HG03039 (cell line): ENCODE data around the gene GALM.
"Not testable (repeated sequence)": the region's sequence is repeated elsewhere in the genome, so short reads cannot be mapped to it uniquely, and the experiment has no call there.

ENCODE experiments used
- ATAC-seq: cut with Tn5 transposase; IDR thresholded peaks from one replicate; pipeline ENCODE4 v1.9.1; 2021; ENCODE audit warnings: mild to moderate bottlenecking, moderate library complexity; ENCODE audit not compliant: unreplicated experiment

Gene GALM

DNA sequence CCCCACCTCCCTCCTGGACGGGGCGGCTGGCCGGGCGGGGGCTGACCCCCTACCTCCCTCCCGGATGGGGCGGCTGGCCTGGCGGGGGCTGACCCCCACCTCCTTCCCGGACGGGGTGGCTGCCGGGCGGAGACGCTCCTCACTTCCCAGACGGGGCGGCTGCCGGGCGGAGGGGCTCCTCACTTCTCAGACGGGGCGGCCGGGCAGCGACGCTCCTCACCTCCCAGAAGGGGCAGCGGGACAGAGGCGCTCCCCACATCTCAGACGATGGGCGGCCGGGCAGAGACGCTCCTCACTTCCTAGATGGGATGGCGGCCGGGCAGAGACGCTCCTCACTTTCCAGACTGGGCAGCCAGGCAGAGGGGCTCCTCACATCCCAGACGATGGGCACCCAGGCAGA lies 90.0 kb downstream of the GALM start:
- ATAC-seq, result not testable (repeated sequence)

DNA sequence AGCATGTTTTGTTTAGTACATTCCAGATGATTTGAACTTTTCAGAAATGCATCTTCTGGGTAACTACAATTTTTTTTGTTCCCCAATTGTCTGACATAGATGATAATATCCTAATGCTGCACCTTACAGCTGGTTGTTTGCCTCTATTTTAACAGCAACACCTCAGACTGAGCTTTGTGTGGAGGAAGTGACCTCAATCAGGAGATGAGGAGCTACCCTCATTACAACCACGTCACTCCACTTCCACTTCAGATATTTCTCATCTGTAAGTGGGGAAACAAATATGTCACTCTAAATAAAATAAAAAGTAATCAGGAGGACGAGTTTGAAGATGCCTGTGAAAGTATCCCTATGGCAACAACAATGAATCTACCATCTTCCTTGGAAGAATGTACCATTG lies 97.3 kb downstream of the GALM start:
- ATAC-seq, result no peak

DNA sequence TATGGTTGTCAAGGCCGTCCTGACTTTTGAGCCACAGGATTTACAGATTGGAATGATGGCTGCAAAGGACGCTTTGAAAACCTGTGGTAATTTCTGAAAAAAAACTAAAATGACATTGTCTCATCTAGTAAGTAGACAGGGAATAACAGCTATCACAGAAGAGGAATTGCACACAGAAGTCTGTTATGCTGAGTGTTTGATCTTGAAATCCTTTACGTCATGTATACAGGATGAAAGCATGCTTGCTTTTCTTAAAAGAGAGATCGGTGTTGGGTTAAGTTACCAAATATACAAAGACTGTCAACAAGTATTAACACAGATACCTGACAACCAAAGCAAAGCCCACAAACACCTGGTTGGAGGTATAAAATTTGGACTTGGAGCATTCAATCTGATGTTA lies 97.8 kb downstream of the GALM start:
- no peak for ATAC-seq

DNA sequence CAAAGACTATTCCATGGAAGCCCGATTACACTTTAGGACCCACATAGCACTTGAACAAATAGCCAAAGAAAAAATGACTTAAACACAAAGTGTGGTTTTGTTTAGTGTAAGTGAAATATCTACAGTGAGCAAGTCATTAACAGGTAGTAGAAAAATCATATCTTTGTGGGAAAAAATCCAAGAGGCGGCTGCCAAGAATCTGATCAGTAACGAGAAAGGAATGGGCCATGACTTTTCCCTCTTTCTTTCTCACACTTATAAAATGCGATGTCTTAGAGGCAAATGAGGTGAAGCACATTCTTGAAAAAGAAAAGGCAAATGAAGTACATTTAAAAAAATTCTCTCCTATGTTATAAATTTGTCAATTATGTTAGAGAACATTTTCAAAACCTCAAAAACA lies 99.2 kb downstream of the GALM start:
- no peak for ATAC-seq

DNA sequence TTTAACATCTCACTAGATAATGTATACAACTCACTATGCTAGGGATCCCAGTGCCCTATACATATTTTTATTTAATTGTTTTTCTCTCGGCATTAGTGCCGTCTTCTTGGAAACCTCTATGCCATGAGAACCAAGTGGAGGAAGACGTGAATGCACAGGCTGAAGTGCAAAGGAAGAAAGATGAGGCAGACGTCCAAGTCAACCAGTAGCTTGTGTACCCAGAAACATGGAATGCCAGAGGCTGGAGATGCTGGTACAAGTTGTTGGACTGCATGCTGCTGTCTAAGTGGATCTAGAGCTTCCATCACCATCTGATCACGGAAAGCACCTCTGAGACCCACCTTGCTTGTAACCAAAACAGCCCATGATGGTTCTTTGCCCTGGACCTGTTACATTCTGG lies 99.6 kb downstream of the GALM start:
- ATAC-seq, result no peak

DNA sequence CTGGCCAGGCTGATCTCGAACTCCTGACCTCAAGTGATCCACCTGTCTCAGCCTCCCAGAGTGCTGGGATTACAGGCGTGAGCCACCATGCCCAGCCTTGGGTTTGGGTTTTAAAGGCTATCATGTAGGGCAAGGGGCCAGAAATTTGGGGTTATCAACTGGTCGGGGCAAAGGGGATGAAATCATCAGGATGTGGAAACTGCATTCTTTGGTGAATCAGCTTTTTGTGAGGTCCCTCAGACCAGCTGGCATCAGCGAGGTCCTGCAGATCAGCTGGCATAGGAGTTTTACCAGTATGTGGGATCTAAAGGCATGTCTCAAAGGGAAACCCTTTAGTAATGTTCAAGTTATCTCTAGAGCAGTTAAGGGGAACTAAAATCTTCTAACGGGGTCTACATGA lies 105.7 kb downstream of the GALM start:
- ATAC-seq, result no peak

DNA sequence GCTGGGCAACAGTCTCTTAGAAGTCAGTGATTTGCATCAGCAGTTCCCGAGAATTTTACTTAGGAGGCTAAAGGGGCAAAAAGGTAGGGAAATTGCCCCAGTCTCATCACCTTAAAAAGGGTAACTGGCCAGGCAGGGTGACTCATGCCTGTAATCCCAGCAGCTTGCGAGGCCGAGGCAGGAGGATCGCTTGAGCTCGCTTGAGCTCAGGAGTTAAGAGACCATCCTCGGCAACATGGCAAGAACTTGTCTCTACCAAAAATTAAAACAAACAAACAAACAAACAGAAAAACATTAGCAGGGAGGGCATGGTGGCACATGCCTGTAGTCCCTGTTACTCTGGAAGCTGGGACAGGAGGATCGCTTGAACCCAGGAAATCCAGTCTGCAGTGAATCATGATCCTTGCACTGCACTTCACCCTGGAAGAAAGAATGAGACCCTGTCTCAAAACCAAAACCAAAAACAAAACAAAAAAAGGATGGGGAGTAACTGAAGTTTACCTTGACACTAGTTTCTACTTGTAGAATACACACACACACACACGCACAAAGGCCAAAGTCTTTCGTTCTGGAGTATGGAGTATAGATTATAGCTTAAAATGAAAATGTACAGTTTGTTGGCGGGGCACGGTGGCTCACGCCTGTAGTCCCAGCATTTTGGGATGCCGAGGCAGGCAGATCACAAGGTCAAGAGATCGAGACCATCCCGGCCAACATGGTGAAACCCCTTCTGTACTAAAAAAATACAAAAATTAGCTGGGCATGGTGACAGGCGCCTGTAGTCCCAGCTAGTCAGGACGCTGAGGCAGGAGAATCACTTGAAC lies 109.4 kb downstream of the GALM start:
- ATAC-seq, result no peak

DNA sequence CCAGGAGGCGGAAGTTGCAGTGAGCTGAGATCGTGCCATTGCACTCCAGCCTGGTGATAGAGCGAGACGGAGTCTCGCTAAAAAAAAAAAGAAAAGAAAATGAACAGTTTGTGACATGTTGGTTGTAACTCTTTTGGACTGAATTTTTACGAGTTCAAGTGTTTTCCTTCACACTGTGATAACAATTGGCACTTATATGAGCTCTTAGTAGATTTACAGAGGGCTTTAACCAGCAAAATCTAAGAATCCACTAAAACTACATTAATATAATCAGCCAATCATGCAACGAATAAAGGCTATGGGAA lies 110.0 kb downstream of the GALM start:
- no peak for ATAC-seq

DNA sequence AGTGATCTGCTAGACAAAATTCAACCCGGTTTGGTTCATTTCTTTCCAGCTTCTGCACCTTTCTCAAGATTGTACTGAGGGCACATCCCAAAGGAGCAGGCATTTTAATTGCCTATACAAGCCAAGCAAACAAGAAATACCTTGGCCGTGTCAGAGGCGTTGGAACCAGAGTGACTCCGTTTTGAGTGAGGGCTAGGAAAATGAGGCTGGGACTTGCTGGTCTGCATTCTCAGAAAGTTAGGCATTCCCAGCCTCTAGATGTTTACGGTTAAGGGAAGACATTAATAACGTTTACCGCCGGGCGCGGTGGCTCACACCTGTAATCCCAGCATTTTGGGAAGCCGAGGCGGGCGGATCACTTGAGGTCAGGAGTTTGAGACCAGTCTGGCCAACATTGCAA lies 110.6 kb downstream of the GALM start:
- ATAC-seq, result no peak

DNA sequence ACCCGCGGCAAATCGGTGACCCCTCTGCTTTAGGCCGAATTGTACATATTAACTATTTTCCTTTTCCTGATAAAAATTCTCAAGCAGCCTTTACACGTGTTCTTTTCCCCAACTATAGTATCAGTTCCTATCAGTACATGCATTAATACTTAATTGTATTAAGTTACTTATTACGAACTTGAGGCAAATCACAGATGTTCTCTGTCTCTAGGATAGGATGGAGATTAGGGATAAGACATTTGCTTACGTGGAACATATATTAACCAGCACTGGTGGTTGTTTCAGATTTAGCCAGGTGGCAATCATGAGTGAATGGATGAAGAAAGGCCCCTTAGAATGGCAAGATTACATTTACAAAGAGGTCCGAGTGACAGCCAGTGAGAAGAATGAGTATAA lies 112.8 kb downstream of the GALM start:
- ATAC-seq, result no peak

DNA sequence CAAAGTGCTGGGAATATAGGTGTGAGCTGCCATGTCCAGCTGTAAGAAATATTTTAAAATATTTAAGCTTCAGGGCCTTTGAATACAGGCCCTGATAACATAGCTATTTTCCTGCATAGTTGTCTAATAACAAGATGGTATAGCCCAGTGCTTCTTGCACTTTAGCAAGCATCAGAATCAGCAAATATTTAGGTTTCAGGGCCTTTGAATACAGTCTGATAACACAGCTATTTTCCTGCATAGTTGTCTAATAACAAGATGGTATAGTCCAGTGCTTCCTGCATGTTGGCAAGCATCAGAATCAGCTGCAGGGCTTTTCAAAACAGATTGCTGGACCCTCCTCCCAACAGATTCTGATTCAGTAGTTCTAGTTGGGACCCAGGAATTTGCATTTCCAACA lies 117.7 kb downstream of the GALM start:
- no peak for ATAC-seq
